ENCODE data around the gene FGF6.
"Not testable (repeated sequence)": the region's sequence is repeated elsewhere in the genome, so short reads cannot be mapped to it uniquely, and the experiment has no call there.

Gene FGF6

GRCh38 chr12:4445156-4446101, at the start of gene FGF6:
FGF6 (minus strand) TSS chr12:4445815; CDS start chr12:4445570, 245 bp downstream.
- DNase-seq = no peak

GRCh38 chr12:4490973-4491372, 45.4 kb upstream of the FGF6 start:
- DNase-seq = no peak

GRCh38 chr12:4489556-4489955, 43.9 kb upstream of the FGF6 start:
- DNase-seq = no peak

GRCh38 chr12:4486980-4487379, 41.4 kb upstream of the FGF6 start:
- DNase-seq = peak in 3 of 56 donors; percentile 1 to 9 (median 2)

- DNase-seq = no peak
Measured at GRCh38 chr12:4486049-4486699, 40.6 kb upstream of the FGF6 start.

GRCh38 chr12:4483885-4484823, 38.5 kb upstream of the FGF6 start:
- DNase-seq = no peak

- no peak for DNase-seq
Measured at GRCh38 chr12:4482936-4483335, 37.3 kb upstream of the FGF6 start.

GRCh38 chr12:4478933-4479332, 33.3 kb upstream of the FGF6 start:
- no peak for DNase-seq

- DNase-seq = no peak
Measured at GRCh38 chr12:4477129-4477528, 31.5 kb upstream of the FGF6 start.

- DNase-seq = no peak
Measured at GRCh38 chr12:4472046-4472445, 26.4 kb upstream of the FGF6 start.

- DNase-seq = no peak
Measured at GRCh38 chr12:4471256-4471655, 25.6 kb upstream of the FGF6 start.

GRCh38 chr12:4468994-4469393, 23.4 kb upstream of the FGF6 start:
- DNase-seq = no peak

- DNase-seq = no peak
Measured at GRCh38 chr12:4460761-4461160, 15.1 kb upstream of the FGF6 start.

- DNase-seq = not testable (repeated sequence)
Measured at GRCh38 chr12:4455849-4456248, 10.2 kb upstream of the FGF6 start.

- no peak for DNase-seq
Measured at GRCh38 chr12:4454315-4454860, 8.8 kb upstream of the FGF6 start.

GRCh38 chr12:4451694-4452093, 6.1 kb upstream of the FGF6 start:
- no peak for DNase-seq

GRCh38 chr12:4450551-4451112, 5.0 kb upstream of the FGF6 start:
- DNase-seq = no peak

GRCh38 chr12:4449851-4450221, 4.2 kb upstream of the FGF6 start:
- no peak for DNase-seq

GRCh38 chr12:4448943-4449850, 3.6 kb upstream of the FGF6 start:
- no peak for DNase-seq
